GOT3 (cell line): Measurements from ENCODE around the gene C16orf82.
"Not testable (repeated sequence)": the region's sequence is repeated elsewhere in the genome, so short reads cannot be mapped to it uniquely, and the experiment has no call there.

Experiments used
- DNase-seq: peaks from one replicate; lab custom pipeline; 2025; ENCODE audit warnings: mixed read lengths; lab: John Stamatoyannopoulos, UW

C16orf82 gene

DNA sequence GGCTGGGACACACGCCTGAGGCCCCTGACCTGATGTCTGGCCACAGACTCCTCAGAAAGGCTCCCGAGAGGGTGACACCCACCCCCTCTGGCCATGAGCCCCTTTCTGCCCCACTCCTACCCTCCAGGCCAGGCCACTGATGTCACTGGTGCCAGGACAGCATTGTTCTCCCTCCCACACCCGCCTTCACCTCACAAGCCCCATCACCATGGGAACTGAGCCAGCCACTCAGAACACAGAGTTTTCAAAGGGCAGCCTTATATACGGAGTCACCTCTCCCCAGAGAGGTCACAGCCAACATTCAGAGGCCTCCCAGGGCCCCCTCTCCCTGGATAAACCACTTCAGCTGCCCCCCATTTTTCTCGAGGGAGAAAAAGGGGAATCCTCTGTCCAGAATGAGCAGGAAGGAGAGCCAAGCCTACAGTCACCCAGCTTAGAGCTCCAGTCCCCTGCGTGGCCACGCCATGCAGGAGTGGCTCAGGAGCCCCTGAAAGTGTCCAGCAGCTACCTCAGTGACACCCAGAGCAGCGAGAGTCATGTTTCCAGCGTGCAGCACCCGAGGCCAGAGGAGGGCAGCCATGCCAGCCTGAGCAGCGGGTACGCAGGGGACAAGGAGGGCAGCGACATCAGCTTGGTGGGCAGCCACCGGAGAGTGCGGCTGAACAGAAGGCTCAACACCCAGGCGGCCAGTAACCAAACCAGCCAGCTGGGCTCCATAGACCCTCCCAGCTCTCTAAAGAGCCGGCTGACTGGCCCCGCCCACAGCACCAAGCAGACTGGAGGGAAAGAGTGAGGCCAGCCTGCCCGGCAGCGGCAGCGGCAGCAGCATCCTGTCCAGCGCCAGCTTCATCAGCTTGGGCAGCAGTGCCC lies at the start of gene C16orf82:
C16orf82 (plus strand) TSS at position 260 of the 870 bp plus-strand sequence.
- DNase-seq, result no peak

DNA sequence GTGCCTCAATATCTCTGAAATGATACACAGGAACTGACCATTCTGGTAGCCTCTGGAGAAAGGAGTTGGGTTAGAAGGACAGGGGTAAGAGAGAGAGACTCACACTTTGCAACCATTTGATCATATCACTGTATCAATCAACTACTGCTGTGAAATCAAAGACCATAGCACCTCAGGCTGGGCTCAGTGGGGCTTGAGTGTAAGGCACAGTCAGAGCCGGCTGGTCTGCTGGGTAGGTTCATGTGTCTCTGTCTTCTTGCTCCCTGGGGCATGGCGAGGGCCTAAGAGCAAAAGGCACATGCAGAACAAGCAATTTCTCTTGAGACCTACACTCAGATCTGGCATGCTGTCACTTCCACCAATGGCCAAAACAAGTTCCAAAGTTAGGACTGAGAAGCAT lies 46.7 kb upstream of the C16orf82 start:
- DNase-seq, result no peak

DNA sequence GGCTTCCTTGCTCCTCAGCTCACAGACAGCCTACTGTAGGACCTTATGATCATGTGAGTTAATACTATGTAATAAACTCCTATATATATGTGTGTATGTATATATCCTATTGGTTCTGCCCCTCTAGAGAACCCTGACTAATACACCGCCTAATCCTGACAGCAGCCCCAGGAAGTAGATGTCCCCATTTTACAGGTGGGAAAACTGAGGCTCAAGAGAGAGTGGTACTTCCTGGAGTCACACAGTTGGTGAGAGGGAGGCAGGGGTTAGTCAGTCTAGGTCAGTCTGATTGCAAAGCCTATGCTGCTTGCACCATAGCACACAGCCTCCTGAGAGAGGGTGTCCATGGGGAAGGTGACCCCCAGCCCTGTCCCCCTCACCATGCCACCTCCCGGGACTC lies 42.7 kb upstream of the C16orf82 start:
- no peak for DNase-seq

DNA sequence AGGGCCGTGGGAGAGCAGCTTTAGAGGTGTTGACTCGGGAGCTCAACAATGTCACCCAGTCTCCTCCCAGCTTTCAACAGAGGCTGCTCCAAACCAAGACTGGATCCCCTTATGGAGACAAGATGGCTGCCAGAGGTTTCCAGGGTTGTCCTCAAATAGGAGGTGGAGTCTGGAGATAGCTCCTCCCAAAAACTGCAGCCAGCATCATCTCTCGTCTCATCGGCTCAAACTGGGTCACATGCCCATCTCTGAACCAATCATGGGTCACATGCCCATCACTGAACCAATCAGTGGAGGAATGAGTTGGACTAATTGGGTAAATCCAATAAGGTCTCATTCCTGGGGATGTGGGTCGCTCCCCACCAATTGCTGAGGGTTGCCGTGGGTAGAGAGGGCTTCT lies 41.1 kb upstream of the C16orf82 start:
- no peak for DNase-seq

DNA sequence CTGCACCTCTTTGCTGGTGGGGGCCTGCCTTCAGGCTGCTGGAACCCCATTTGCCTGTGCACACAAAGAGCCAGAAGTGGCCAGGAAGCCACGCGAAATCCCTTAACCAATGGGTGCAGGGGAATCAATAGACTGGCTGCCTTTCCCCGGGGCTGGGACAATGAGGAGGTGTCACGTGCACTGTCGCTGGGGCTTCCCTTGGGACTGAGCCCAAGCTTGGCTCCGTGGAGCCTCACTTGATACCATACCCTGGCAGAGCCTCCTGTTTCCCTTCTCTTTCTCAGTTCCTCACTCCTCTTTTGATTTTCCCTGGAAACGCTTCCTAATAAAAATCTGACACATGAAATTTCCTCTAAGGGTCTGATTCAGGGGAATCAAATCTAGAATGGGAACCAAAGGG lies 38.8 kb upstream of the C16orf82 start:
- DNase-seq, result no peak

DNA sequence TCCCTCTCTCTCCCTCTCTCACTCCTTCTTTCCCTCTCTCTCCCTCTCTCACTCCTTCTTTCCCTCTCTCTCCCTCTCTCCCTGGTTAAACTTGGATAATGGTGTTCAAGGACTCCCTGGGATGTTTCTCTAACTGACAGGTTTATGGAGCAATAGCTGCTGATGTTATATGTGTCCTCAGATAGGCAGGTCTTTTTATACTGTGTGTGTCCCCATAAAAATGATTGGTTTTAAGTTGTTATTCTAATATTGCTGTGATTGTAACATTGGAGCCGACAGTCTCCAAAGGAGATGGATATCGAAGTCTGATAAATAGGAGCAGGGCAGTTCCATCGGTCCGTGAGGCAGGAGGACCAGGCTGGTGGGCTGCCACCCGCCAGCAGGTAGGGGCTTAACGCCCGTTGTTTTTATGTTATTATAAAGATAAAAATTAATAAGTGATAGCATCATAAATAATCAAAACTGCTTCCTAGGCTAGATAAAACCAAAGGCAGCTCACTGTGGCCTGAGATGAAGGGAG lies 38.1 kb upstream of the C16orf82 start:
- DNase-seq, result no peak

DNA sequence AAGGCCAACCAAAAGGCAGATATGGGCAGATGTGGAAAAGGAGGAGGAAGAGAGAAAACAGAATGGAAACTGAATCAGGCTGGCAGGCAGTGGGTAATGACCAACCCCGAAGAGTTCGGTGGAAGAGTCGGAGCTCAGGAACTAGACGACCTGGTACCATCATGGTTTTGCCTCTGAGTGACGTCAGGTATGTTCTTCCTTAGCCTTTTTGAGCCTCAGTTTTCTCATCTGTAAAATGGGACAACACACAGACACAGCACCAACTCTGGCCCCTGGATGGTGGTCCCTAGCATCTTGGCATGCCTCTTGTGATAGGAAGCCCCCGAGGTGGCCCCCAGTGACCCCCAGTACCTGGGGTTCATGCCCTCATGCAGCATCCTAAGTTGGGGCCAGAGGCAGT lies 37.2 kb upstream of the C16orf82 start:
- no peak for DNase-seq

DNA sequence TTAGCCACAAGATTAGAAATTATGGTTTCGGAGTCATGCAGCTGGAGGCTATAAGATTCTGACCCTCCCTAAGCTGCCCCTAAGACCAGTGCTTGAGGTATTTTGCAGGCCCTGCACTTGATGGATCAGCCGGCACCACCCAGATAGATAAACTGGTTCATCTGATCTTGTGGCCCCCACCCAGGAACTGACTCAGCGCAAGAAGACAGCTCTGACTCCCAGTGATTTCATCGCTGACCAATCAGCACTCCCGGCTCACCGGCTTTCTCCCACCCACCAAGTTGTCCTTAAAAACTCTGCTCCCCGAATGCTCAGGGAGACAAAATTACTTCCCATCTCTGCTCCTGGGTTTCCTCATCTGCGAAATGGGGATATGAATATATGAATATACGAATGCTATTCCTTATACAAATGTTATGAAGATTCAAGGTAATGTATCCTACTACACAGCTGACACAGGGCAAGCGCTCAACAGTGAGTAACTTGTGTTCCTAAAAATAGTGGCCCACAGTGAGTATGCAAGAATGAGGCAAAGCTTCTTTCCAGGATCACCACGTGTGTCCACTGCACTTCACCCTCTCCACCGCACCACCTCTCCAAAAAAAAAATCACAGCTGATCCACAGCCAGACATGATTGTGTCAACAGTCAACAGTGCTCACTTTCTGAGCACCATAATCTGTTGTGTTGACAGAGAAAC lies 33.3 kb upstream of the C16orf82 start:
- DNase-seq, result no peak

DNA sequence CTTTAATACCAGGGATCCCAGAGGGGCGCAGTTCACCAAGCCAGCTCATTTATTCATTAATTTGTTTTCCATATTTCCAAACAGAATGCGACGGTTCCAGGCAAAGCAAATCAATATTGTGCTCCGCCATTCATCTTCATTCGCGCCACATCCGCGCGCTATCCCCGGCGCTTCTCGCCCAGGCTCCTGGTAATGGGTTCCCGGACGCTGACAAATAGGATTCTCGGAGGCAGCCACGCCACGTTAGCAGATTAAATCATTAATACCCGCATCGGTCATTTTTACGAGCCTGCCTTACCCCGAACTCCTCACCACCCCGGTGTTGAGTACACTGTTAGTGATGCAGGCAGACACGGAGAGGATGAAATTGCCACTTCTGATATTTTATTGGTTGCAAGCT lies 26.0 kb upstream of the C16orf82 start:
- no peak for DNase-seq

DNA sequence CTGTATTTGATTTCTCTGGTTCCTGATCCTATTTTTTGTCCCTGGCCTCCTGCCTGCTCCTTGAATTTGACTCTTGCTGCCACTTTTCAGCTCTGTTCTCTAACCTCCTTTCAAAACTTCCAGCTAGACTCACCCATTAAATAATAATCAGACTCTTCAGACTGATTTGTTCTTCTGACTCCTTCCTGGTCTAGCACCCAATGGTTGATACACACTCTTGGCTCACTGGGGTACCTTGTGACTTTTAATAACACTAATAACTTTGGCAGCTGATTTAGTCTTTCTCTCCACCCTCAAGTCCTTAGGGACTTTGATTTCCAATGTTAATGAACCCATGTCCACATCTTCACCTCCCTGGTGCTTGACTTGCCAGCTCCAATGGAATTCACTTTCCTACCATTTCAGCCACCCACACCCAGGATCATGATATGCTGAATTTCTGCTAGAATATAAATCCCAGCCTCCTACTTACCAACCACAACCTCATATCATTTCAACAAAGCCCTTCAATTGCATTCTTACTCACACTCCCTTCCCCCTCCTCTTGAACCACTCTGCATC lies 19.7 kb upstream of the C16orf82 start:
- no peak for DNase-seq

DNA sequence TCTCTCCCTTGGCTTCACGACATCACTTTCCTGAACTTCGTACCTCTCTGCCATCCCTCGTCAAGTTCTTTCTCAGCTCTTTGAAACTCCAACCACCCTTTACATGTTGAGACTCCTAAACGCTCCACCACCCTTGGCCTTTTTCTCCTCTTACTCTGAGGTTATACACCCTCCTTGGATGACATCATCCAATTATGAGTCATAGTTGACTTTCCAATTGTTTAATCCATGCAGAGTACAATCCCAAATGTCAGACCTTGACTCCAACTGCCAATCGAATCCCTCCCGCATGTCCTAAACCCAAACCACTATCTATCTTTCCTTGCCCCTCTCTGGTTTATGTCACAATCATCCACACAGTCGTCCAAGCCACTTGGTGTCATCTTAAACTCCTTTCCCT lies 18.4 kb upstream of the C16orf82 start:
- DNase-seq, result no peak

DNA sequence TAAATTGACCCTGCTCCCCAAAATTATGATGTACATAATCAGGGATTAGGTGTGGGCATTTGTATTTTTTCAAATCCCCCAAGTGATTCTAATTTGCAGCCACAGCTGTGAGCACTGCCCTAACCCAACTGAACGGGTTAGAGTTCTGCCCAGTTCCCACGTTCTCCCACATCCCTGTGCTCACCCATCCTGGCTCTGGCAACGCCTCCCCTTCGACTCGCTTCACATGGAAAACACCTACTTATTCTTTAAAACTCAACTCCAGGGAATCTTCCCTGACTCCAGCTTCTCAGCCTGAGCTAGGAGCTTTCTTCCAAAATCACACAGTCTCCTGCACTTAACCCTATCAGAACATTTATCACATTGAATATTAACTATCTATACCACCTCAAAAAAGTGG lies 17.6 kb upstream of the C16orf82 start:
- no peak for DNase-seq

DNA sequence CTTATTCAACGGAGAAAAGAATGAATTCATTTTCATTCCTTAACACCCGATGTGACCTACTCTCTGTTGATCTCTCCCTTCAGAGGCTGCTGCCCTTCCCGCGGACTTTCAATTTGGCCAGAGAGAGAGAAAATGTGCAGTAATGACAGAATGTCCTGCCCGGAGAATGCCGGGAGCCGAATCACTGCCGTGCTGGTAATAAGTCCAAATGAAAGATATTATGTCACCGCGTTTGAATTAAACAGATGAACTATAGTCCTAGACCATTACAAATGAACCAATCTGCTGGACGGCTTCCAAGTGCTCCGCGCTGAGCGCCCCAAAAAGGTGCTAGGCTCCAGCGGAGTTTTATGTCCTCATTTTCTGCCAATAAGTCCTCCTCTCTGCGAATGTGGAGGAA lies 14.7 kb upstream of the C16orf82 start:
- DNase-seq, result no peak

DNA sequence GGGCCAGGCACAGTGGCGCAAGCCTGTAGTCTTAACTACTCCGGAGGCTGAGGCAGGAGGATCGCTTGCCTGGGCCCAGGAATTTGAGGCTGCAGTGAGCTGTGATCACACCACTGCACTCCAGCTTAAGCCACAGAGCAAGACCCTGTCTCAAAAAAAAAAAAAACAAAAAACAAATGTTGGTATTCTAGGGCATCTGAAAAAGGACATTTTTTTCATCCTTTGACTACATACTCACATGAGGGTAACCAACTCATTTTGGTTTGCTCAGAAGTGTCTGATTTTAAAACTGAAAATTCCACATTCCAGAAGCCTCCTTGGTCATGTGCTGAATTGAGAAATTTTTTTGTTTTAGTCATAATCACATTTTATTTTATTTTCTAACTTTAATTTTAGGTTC lies 12.7 kb upstream of the C16orf82 start:
- no peak for DNase-seq

DNA sequence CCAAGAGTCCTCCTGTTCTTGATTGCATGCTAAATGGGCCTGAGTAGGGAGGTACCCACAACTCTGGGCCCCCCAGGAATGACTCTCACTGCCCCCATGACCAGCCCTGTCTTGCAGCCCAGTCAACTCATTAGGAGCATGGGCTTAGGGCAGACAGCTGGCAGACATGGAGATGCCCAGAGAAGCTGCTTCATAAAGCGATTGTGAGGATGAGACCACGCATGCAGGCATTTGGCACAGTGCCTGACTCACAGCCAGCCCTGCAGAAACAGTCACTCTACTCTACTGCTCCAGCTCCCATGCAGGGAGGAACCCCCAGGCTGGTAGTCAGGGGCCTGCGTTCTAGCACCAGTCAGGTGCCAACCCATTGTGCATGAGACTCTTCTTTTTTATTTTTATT lies 8.4 kb upstream of the C16orf82 start:
- DNase-seq, result no peak

DNA sequence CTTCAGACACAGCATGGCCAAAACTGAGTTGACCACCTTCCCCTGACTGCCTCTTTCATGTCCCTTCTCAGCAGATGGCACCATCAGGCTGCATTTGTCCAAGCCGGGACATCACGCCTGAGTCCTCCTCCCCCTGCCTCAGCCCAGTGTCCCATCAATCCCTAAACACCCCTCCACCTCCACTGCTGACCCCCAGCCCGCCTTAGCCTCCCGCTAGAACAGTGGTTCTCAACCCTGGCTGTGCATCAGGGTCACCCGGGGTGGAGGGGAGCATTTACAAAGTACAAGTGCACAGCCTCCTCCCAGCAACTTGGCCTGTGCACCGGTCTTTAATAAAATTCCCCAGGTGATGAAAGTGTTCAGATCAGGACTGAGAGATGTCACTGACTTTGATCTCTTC lies 4.0 kb downstream of the C16orf82 start:
- DNase-seq, result no peak

DNA sequence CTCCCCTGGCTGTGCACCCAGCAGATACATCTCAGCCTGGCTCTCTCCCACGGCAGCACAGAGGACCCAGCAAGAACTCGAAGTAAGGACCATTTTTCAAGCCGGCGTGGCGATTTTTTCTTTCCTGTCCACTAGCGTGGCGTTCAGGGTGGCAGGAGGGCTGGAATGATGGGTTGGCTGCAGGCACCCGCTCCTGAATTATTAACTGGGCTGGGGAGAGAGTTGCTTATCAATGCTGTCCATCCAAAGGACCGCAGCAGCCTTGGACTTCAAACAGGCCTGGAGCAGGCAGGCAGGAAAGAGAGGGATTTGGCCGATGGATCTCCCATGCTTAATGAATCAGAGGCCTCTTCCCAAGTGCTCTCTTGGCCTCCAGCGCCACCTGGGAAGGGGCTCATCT lies 7.0 kb downstream of the C16orf82 start:
- DNase-seq, result no peak

DNA sequence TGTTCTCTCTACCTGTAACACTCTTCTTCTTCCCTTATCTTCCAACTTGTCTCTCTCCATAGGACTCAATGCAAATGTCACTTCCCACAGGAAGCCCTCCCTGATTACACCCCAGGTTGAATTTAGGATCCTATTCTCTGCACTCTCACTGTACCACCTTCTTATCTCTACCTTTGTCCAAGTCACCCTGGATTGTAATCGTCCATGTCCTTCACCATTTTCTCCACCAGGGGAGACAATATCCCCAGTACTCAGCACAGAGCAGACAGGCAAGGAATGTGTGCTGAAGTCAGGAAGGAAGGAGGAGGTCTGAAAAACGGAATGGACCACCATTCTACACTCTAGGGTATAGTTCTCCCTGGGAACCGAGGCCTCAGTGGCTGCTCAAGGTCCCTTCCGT lies 14.2 kb downstream of the C16orf82 start:
- DNase-seq, result no peak

DNA sequence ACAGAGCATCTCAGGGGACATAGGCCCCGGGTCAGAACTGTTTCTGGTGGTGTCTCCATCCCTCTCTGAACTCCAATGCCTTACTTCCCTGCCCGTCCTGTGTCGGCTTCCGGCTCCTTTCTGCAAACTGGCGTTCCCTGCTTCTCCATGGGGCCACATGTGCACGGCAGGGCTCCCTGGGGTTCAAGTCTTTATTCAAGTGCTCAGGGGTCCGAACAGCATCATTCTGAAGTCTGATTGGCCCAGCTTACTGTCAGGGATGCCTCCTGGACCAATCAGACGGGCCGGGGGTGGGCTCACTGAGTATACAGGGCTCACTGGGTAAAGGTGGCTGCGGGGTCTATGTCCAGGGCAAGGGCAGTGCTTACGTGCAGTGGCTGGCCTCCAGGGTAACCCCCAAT lies 17.1 kb downstream of the C16orf82 start:
- DNase-seq, result no peak

DNA sequence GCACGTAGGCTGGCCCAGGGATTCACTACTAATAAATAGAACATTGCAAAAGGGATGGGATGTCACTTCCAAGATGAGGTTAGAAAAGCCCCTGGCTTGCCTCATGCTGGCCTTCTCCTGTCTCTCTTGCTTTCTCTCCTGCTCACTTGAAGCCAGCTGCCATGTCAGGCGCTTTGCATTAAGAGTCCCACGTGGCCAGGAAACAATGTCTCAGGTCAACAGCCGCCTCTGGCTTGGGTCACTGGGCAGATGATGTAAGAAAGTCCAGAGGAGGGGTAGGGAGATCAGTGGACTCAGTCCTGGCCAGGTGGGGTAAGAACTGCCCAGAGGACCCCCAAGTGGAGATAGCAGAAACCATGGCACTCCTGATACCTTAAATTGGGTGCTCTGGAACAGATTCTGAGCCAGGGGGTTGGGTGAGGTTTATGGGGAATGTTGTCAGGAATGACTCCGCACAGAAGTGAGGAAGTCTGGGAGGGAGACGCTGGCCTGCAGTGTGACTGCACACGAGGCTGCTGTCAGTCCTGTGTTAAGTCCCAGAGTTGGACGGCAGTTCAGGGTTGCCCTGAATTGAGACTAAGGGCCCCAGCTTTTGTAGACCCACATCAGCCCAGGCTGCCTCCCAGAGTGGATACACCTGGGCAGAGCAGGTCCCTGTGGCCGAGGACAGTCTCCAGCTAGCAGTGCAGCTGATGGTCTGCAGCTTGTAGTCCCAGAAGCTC lies 17.7 kb downstream of the C16orf82 start:
- no peak for DNase-seq

DNA sequence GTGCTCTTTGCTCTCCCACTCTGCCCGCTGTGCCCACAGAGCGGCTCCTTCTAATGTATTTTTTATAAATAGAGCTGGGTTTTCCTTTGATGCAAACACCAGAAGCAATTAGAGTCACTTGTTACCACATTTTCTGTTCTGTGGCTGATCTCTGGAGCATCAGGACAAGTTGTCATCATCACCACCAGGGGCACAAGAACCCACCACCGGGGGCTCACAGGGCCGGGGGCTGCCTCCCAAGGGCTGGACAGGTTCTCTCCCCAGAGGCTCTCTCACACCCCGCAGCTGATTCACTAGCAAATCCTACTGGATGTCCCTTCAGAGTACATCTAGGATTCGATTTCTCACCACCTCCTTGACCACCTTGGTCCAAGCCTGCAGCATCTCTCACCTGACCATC lies 18.5 kb downstream of the C16orf82 start:
- DNase-seq, result no peak

DNA sequence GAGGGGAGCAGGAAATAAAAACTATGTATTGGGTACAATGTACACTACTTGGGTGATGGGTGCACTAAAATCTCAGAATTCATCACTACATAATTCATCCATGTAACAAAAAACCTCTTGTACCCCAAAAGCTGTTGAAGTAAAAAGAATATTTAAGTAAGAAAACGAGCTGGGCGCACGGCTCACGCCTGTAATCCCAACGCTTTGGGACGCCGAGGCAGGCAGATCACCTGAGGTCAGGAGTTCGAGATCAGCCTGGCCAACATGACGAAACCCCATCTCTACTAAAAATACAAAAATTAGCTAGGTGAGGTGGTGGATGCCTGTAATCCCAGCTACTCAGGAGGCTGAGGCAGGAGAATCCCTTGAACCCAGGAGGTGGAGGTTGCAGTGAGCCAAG lies 19.3 kb downstream of the C16orf82 start:
- not testable (repeated sequence) for DNase-seq
